ENCODE measurements around the gene KLHL11. TPM values are rescaled to one million over a fixed set of nuclear protein-coding genes. Genes with fewer than 3 reads are reported as not detected.
A peak's percentile ranks its signal among the peaks of the same experiment; 100 is the strongest.
"Not testable (repeated sequence)": the region's sequence is repeated elsewhere in the genome, so short reads cannot be mapped to it uniquely, and the experiment has no call there.

The KLHL11 gene
- total RNA-seq, 6 experiments from 2014 or later: 13.4 to 16.2 (median 15.7) TPM

GRCh38 chr17:41885733-41886132 lies 20.5 kb upstream of the KLHL11 start:
- Mint-ChIP-seq H3K27me3 (ENCODE audit: insufficient read depth) (peaks cover 4% of the 10 kb centered on the region; the same call in 1 of the 2 replicates), H3K27ac (no peak overlapping the region; the same call in 1 of the 2 replicates), H3K4me1 (ENCODE audit: low read depth) (no peaks in the 10 kb centered on the region), H3K9me3 (no peaks in the 10 kb centered on the region), H3K4me3 (no peak overlapping the region), H3K36me3 (ENCODE audit: low read depth) (peaks cover 32% of the 10 kb centered on the region)
- DNase-seq: no peak
- peak; percentile 26; the same call in 1 of the 2 replicates for TF ChIP-seq CTCF (IDR thresholded peaks at IDR 0.05)

GRCh38 chr17:41882756-41883155 lies 17.5 kb upstream of the KLHL11 start:
- Mint-ChIP-seq H3K4me3 (no peak overlapping the region), H3K36me3 (ENCODE audit: low read depth) (peaks cover 38% of the 10 kb centered on the region), H3K9me3 (no peaks in the 10 kb centered on the region), H3K27ac (no peak overlapping the region; the same call in none of the 2 replicates), H3K4me1 (ENCODE audit: low read depth) (no peaks in the 10 kb centered on the region), H3K27me3 (ENCODE audit: insufficient read depth) (peaks cover 4% of the 10 kb centered on the region; the same call in 1 of the 2 replicates)
- DNase-seq: no peak
- TF ChIP-seq CTCF (IDR thresholded peaks at IDR 0.05): no peak

GRCh38 chr17:41880130-41880529 lies 14.9 kb upstream of the KLHL11 start:
- H3K36me3 Mint-ChIP-seq (ENCODE audit: low read depth): peaks cover 35% of the 10 kb centered on the region
- peaks cover 2% of the 10 kb centered on the region; the same call in 1 of the 2 replicates for H3K27me3 Mint-ChIP-seq (ENCODE audit: insufficient read depth)

GRCh38 chr17:41874293-41874670 lies 9.1 kb upstream of the KLHL11 start:
- H3K27me3 Mint-ChIP-seq (ENCODE audit: insufficient read depth); H3K9me3 Mint-ChIP-seq; DNase-seq; H3K4me1 Mint-ChIP-seq (ENCODE audit: low read depth); H3K4me3 Mint-ChIP-seq: not testable (repeated sequence)
- Mint-ChIP-seq H3K27ac (peak overlapping the region; percentile 49), H3K36me3 (ENCODE audit: low read depth) (peaks cover 37% of the 10 kb centered on the region)

More at GRCh38 chr17:41880130-41880529, 14.9 kb upstream of the KLHL11 start:
- no peak for DNase-seq
- no peak overlapping the region for H3K4me3 Mint-ChIP-seq
- no peaks in the 10 kb centered on the region for H3K4me1 Mint-ChIP-seq (ENCODE audit: low read depth)
- no peak for TF ChIP-seq CTCF (IDR thresholded peaks at IDR 0.05)
- no peaks in the 10 kb centered on the region for H3K9me3 Mint-ChIP-seq
- H3K27ac Mint-ChIP-seq: no peak overlapping the region

- peak overlapping the region; percentile 49 for H3K27ac Mint-ChIP-seq
- H3K27me3 Mint-ChIP-seq (ENCODE audit: insufficient read depth): no peaks in the 10 kb centered on the region
- TF ChIP-seq CTCF (IDR thresholded peaks at IDR 0.05): no peak
- H3K4me1 Mint-ChIP-seq (ENCODE audit: low read depth): no peaks in the 10 kb centered on the region
- DNase-seq: peak; percentile 70
- no peak overlapping the region for H3K4me3 Mint-ChIP-seq
- peaks cover 40% of the 10 kb centered on the region for H3K36me3 Mint-ChIP-seq (ENCODE audit: low read depth)
- no peaks in the 10 kb centered on the region for H3K9me3 Mint-ChIP-seq
These were observed 8.5 kb upstream of the KLHL11 start for GRCh38 chr17:41873559-41874292.

GRCh38 chr17:41871789-41872188 lies 6.6 kb upstream of the KLHL11 start:
- Mint-ChIP-seq H3K4me3 (no peak overlapping the region), H3K27ac (no peak overlapping the region), H3K36me3 (ENCODE audit: low read depth) (peaks cover 42% of the 10 kb centered on the region), H3K27me3 (ENCODE audit: insufficient read depth) (no peaks in the 10 kb centered on the region), H3K4me1 (ENCODE audit: low read depth) (no peaks in the 10 kb centered on the region), H3K9me3 (no peaks in the 10 kb centered on the region)
- DNase-seq: no peak
- TF ChIP-seq CTCF (IDR thresholded peaks at IDR 0.05): no peak
